GM12872 (cell line): ENCODE data around the gene ENAH.

Source experiments
- CTCF ChIP-seq: IDR thresholded peaks from 3 replicates; pipeline ENCODE4 v1.5.1; 2011; ENCODE audit warnings: low read depth, mild to moderate bottlenecking, low read length, moderate library complexity; ENCODE audit not compliant: insufficient read depth

Gene ENAH

GRCh38 chr1:225458222-225458631 is 194.7 kb downstream of the ENAH start:
- TF ChIP-seq CTCF: no peak

- TF ChIP-seq CTCF: no peak
Measured at GRCh38 chr1:225454733-225455132, 198.2 kb downstream of the ENAH start.

GRCh38 chr1:225453797-225454648 is 198.9 kb downstream of the ENAH start:
- no peak for TF ChIP-seq CTCF

- no peak for TF ChIP-seq CTCF
Measured at GRCh38 chr1:225451840-225452515, 200.9 kb downstream of the ENAH start.

- no peak for TF ChIP-seq CTCF
Measured at GRCh38 chr1:225451340-225451739, 201.6 kb downstream of the ENAH start.

GRCh38 chr1:225450491-225451191 is 202.3 kb downstream of the ENAH start:
- TF ChIP-seq CTCF: no peak

GRCh38 chr1:225449774-225450173 is 203.1 kb downstream of the ENAH start:
- no peak for TF ChIP-seq CTCF
